ENCODE data around the gene MKKS.
"Not testable (repeated sequence)": the region's sequence is repeated elsewhere in the genome, so short reads cannot be mapped to it uniquely, and the experiment has no call there.

The MKKS gene

DNA sequence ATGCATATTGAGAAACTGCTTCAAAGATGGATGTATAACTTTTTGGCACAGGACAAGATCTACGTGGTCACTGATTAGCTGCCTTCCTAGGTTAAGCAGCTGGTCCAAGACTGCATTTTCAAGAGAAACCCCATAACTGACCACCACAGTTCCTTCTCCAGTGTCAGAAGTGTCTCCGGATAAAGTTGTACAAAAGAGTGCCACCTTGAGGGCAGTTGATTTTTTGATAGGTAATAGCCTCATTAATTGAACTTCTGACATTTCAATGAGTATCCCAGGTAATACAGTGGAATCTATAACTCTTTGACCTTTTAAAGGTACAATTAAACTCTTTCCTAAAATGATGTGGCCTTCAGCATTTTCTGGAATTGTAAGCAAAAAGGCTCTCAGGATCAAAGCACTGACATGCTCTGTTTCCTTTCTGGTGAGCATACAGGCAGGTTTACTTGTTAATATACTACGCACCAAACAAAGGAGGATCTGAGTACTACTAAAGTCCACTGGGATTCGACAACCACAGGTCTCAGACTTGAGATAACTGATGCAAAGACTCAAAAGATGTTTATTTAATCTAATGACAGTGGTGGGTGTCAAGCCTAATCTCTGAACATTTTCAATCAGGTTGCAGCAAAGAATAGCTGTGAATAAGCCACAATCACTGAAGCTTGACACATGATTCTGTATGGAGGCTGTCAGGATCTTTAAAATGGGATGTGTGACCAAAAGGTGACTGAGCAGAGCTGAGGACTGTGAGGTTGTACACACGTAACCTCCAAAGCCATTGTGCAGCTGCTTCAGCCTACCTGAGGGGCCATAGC lies 21.2 kb downstream of the MKKS start:
- no peak for DNase-seq (ENCODE audit: low read depth)

DNA sequence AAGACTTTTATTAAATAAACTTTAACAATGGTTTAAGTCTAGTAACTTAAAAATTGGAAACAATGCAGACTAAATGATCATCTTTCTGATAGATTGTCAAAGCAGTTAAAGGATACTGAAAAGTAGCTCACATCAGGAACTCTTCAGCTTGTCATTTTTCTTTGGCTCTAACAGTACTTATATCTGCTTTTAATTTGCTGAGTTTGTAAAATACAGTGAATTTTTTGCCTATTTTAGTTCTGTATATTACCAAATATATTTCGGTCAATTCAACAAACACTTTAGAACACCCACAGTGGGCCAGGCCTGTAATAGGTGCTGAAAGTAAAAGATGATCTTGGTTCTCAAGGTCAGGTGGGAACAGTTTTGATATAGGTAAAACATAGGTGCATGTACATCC lies 22.3 kb downstream of the MKKS start:
- no peak for DNase-seq (ENCODE audit: low read depth)

DNA sequence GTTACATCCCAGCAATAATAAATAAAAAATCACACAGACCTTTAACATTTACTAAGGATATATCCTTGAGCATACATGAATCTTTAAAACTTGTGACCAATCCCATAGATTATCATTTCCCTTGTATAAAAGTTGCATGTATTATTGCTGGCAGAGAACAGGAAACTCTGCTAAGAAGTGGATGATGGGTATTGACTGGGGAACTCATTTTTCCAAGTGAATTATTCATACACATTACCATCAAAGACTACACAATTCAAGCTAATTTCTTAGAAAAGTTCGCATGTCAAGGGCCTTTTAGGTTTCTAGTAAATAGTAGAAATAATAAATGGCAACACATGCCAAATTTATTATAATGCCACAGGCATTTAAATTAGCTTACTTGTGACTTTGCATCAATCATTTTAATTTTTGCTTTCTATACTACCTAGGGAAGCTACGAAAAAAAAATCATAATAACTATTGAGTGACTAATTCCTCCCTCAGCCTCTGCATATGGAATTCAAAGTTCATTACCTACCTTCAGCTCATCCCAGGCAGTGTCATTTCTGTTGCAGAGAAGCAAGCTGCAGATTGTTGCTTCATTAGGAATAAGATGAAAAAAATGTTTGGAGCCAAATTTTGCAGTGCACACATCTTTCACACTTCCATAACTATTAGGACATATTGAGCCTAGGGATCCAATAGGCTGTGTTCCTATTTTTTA lies 25.8 kb downstream of the MKKS start:
- DNase-seq (ENCODE audit: low read depth) = no peak

DNA sequence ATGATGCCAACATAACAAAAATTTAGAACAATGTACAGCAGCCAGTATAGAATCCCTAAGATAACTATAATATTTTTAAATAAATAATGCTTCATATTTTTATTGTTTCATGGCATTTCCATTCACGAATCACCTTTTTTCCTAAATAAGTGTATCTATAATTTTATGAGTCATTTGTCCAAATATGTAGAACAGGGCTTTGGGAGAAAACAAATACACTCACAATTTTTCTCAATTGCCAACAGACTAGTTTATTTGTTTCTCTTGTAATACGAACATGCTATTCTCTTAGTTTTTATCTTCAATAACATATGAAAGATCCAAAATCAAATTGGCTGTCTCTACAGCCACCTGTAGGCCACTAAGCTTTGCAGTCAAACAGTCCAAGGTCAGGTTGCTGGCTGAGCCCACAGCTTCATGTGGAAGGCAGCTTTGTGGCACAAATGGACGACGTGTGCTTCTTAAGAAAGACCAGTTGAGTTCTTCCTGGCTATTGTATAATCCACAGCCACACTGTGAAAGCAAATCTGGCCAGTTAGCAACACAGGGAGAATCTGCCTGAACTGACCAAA lies 29.0 kb downstream of the MKKS start:
- DNase-seq (ENCODE audit: low read depth) = no peak

DNA sequence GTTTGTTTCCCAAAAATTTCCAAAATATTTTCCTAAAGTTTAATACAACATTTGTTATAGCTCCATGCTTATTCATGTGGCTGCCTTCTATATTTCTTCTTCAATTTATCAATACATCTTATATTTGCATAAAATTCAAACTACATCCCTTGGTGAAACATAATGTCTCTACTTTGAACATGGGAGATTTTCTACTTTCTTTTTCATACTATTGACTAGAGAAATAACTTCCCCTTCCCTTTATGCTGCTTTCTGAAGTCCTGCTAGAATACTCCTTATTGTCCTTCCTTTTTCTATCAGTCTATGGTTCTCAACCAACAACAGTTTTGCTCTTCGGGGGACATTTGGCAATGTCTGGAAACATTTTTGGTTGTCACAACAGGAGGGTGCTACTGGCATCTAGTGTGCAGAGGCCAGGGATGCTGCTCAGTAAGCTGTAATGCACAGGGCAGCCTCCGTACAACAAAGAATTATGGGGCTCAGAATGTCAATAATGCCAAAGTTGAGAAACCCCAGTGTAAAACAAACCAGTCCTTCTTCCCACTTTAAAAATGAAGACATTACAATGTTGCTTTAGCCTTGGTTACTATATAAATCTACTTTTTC lies 29.9 kb downstream of the MKKS start:
- DNase-seq (ENCODE audit: low read depth) = no peak

GRCh38 chr20:10402938-10403608 lies 30.9 kb downstream of the MKKS start:
- no peak for DNase-seq (ENCODE audit: low read depth)

DNA sequence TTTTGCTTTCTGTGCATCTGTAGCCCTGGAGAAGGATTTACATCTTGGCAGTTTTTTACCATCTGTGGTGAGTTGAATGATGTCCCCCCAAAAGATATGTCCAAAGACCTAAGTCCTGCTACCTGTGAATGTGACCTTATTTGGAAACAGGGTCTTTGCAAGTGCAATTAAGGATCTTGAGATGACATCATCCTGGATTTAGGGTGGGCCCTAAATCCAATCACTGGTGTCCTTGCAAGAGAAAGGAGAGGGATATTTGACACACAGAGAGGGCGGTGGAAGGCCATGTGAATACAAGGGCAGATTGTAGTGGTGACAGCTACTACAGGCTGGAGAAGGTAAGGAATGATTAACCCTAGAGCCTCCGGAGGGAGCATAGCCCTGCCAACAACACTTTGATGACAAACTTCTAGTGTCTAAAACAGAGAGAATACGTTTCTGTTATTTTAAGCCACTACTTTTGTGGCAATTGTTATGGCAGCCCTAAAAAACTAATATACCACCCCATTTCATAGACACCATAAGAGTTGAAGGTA lies 35.1 kb downstream of the MKKS start:
- DNase-seq (ENCODE audit: low read depth) = no peak

- not testable (repeated sequence) for DNase-seq (ENCODE audit: low read depth)
These were observed 39.3 kb downstream of the MKKS start for GRCh38 chr20:10394752-10395151.

- no peak for DNase-seq (ENCODE audit: low read depth)
These were observed 43.3 kb downstream of the MKKS start for GRCh38 chr20:10390709-10391108.

DNA sequence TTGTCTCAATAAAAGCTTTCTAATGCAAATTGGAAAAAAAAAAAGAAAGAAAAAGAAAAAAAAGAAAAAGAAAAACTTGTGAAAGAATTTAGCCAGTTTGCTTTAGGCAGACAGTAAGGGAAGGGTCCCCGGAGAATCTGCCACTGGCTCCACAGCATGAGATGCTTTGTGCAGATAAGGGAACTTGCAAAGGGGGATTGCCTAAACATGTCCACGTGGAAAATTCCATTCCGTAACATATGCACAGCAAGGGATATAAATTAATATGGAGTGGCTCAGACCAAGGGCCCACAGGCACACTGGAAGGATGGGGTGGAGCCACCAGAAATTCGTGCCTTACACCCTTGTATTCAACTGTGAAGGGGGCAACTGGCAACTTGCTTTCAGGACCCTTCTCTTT lies 45.4 kb downstream of the MKKS start:
- DNase-seq (ENCODE audit: low read depth) = no peak

GRCh38 chr20:10387686-10388085 lies 46.3 kb downstream of the MKKS start:
- no peak for DNase-seq (ENCODE audit: low read depth)

DNA sequence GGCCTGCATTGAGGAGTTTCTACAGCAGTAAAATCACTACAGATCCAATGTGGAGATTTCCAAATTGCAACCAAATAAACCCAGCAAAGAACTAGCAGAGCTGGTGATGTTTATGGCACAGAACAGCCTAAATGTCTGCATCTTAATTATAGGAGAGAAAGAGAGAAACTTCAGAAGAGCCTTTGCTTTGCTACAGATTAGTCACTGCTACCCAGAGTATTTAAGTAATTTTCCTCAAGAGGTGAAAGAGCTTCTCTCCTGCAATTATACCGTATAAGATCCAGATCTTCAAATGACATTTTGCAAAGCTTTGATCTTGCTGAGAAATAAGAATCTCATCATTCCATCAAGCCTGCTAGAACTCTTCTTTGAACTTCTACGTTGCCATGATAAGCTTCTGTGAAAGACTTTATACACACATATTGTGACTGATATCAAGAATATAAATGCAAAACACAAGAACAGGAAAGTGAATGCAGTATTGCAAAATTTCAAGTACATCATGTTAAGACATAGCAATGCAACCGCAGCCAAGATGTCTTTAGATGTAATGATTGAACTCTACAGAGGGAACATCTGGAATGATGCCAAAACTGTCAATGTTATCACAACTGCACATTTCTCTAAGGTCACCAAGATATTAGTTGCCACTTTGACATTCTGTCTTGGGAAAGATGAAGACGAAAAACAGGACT lies 48.0 kb downstream of the MKKS start:
- no peak for DNase-seq (ENCODE audit: low read depth)

- no peak for DNase-seq (ENCODE audit: low read depth)
These were observed 52.5 kb downstream of the MKKS start for GRCh38 chr20:10381477-10381876.

GRCh38 chr20:10379761-10380160 lies 54.3 kb downstream of the MKKS start:
- no peak for DNase-seq (ENCODE audit: low read depth)

DNA sequence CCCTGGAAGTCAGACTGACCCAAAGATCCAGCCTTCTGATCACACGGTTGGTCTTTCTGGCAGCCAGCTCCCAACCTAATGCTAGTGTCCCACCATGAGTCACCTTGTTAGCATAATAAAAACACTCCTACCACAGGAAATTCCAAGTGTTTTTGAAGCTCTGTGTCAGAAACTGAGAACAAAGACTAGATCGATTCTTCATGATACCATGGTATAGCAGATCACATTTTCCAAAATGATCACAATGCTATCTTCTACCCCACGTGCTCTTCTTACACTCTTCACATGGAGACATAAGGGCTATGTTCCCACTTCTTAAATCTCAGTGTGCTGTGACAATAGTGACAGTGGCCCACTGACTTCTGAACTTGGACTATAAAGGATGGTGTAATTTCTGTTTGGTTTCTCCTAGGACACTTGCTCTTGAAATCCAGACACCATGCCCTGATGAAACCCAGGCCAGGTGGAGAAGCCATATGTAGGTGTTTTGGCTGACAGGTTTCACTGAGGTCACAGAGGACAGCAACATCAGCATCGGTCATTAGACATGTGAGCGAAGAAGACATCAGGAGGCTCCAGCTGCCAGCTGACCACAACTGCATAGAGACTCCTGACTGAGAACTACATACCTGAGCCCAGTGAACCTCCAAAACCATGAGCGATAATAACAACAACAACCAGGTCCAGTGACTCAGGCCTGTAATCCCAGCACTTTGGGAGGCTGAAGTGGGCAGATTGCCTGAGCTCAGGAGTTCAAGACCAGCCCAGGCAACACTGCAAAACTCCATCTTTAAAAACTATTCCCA lies 57.5 kb downstream of the MKKS start:
- DNase-seq (ENCODE audit: low read depth) = no peak

- no peak for DNase-seq (ENCODE audit: low read depth)
These were observed 58.8 kb downstream of the MKKS start for GRCh38 chr20:10375191-10375590.

DNA sequence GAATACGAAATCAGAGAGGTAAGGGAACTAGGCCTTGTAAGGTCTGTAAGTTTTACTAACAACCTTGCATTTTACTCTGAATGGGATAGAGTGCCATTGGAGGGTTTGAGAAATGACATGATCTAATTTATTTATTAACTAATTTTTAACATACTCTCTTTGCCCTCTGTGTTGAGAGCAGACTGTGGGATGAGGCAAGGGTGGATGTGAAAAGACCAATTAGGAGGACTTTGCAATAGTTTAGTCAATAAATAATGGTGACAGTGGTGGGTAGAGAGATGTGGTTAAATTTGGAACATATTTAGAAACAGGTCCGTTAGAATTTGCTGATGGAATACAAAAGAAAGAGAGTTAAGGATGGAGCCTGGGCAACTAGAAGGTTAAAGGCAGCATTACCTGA lies 60.0 kb downstream of the MKKS start:
- no peak for DNase-seq (ENCODE audit: low read depth)

DNA sequence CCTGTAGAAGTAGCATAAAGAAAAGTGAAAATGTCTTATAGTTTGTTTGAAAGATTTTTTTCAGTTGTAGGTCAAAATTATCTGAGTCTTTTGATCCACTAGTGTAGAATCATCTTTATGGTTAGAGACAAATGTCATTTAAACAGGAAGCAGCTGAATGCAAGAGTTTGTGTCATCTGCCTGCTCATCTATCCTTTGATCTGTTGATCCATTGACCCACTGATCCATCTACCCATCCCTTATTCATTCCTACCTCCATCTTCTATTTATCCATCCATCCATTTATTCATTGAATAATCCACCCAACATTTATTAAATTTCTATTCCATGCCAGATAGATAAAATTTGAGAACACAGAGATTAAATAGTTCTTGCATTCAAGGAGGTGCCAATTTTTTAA lies 62.6 kb downstream of the MKKS start:
- DNase-seq (ENCODE audit: low read depth) = no peak

DNA sequence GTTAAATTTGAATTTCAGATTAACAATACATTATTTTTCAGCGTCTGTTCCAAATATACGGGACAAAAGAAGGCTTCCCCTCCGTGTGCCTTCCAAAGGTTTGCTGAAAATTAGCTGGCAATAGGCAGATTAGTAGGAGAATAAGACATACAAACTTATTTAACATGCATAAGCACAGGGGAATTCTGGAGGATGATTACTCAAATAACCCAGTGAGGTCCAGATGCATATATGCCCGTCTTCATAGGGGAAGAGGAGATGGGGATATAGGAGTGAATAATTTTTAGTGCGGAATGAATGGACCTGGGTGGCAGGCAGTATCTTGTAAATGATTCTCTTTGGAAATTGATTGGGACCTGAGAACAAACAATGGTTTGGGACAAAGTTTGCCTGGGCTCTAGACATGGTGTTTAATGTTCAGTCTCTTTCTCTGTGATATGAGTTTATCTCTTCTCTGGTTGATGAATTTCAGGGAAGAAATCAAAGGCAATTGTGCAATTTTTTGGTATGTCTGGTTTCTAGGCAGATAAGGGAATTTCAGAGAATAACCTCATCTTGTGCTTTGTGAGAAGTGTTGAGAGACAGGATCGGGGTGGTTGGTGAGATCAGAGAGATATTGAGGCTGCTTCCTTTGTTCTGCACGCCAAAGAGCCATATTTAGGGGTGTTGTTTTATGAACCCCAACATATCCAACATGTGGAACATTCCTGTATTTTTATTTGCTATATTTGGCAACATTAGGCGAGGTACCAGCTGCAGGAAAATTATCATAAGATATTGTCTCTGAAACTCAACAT lies 63.7 kb downstream of the MKKS start:
- no peak for DNase-seq (ENCODE audit: low read depth)

GRCh38 chr20:10369723-10370090 lies 64.3 kb downstream of the MKKS start:
- DNase-seq (ENCODE audit: low read depth) = no peak

All from non-pigmented ciliary epithelial cell (primary cell).